HG03159 (cell line): ENCODE results near the gene SERPINA4.

Source experiments
- ATAC-seq: cut with Tn5 transposase; IDR thresholded peaks from one replicate; pipeline ENCODE4 v1.9.1; 2021; ENCODE audit warnings: mild to moderate bottlenecking, moderate library complexity; ENCODE audit not compliant: unreplicated experiment

SERPINA4 gene

GRCh38 chr14:94542111-94542810 lies 19.0 kb upstream of the SERPINA4 start:
- ATAC-seq: no peak

- ATAC-seq: no peak
Observed at GRCh38 chr14:94542811-94543440, 18.3 kb upstream of the SERPINA4 start.

- no peak for ATAC-seq
Observed at GRCh38 chr14:94543449-94544124, 17.7 kb upstream of the SERPINA4 start.

- no peak for ATAC-seq
Observed at GRCh38 chr14:94544726-94545125, 16.5 kb upstream of the SERPINA4 start.

GRCh38 chr14:94545131-94545841 lies 16.0 kb upstream of the SERPINA4 start:
- ATAC-seq: no peak

GRCh38 chr14:94547151-94547680 lies 14.0 kb upstream of the SERPINA4 start:
- ATAC-seq: no peak

GRCh38 chr14:94547726-94548125 lies 13.5 kb upstream of the SERPINA4 start:
- no peak for ATAC-seq

- no peak for ATAC-seq
Observed at GRCh38 chr14:94548131-94548998, 12.9 kb upstream of the SERPINA4 start.

GRCh38 chr14:94548999-94549985 lies 11.9 kb upstream of the SERPINA4 start:
- ATAC-seq: peak; percentile 77

GRCh38 chr14:94550041-94550440 lies 11.2 kb upstream of the SERPINA4 start:
- ATAC-seq: no peak

- no peak for ATAC-seq
Observed at GRCh38 chr14:94555991-94556390, 5.3 kb upstream of the SERPINA4 start.

GRCh38 chr14:94557327-94557726 lies 3.9 kb upstream of the SERPINA4 start:
- ATAC-seq: no peak

- ATAC-seq: no peak
Observed at GRCh38 chr14:94558842-94559241, 2.4 kb upstream of the SERPINA4 start.

GRCh38 chr14:94559638-94560290 lies 1.5 kb upstream of the SERPINA4 start:
- no peak for ATAC-seq

- no peak for ATAC-seq
Observed at GRCh38 chr14:94560291-94560665, 964 bp upstream of the SERPINA4 start.

GRCh38 chr14:94561656-94562010 lies 391 bp downstream of the SERPINA4 start:
- ATAC-seq: no peak

- no peak for ATAC-seq
Observed at GRCh38 chr14:94562022-94562421, 780 bp downstream of the SERPINA4 start.

- no peak for ATAC-seq
Observed at GRCh38 chr14:94562941-94563883, 2.0 kb downstream of the SERPINA4 start.
